ENCODE data around the gene POLDIP2.
"Not testable (repeated sequence)": the region's sequence is repeated elsewhere in the genome, so short reads cannot be mapped to it uniquely, and the experiment has no call there.

POLDIP2 gene

DNA sequence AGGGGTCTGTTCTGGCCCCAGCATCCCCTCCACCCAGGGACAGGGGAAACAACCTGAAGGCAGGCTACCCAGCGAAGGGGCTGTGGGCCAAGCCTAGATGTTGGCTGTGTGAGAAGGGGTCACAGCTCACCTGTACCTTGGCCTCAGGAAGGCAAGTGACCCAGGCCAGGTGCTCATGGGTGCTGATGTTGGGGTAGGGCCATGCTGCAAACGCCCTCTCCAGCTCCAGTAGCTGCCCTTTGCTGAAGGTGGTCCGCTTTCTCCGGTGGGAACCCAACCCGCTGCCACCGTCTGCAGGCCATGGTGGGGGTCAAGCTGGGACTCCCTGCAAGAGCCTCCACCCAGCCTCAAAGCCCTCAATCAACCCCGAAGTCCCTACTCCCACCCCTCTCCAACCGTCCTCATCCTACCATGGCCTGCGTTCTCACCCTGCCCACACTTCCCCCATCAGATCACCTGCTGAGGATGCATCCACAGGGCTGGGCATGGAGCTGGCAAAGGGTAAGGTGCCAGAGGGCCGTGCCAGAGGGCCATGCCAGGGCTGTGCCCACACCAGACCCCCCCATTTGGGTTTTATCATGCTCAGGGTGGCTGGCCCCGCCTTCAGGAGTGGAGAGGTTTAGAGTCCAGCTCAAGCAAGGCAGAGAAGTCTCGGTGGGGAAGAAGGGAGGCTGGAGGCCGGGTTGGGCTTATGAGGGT is 7.5 kb upstream of the POLDIP2 start, which contains the start of gene SEBOX:
SEBOX (minus strand) TSS at position 535 of the 699 bp plus-strand sequence; CDS start at position 487, 48 bp downstream.
- no peak for DNase-seq

GRCh38 chr17:28363776-28364650 is 6.7 kb upstream of the POLDIP2 start:
- no peak for DNase-seq

GRCh38 chr17:28363186-28363585 is 5.9 kb upstream of the POLDIP2 start:
- DNase-seq, result no peak

GRCh38 chr17:28357901-28358197 is 522 bp upstream of the POLDIP2 start:
- DNase-seq, result no peak

DNA sequence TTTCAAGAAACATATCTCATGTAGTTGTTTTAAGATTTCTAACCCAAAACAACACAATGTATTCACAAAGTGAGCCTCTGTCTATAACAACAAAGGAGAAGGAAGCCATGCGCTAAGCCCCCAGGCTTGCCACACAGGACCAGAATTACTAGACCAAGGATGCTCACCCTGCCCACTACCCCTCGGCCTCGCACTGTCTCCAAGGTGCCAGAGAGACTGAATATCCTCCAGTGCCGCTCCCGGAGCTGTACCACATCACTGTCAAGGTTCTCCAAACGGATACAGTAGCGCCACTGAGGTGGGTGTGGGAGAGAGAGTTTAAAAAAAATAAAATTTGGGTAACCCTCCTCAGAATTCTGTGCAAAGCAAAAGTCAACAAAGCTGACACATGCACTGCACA is 7.1 kb downstream of the POLDIP2 start:
- no peak for DNase-seq

DNA sequence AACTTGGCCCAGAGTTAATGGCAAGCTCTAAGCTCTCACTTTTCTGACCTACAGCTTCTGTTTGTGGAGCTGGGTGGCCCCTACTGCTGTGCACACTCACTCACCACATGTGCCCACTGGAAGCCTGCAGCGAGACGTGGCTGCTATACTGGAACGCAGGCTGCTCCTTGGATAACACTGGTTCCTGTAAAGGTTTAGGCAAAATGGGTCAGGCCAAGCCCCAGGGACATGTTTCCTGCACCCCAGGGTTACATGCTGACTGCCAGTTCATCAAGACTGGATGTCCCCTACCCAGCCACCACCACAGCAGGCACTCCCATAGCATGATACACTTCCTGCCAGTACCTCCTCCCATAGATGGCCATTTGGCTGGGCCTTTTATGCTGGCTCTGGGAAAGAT is 8.3 kb downstream of the POLDIP2 start:
- no peak for DNase-seq

- DNase-seq, result no peak
Measured at GRCh38 chr17:28347261-28347891, 10.0 kb downstream of the POLDIP2 start.

GRCh38 chr17:28346746-28347246 is 10.5 kb downstream of the POLDIP2 start:
- no peak for DNase-seq

DNA sequence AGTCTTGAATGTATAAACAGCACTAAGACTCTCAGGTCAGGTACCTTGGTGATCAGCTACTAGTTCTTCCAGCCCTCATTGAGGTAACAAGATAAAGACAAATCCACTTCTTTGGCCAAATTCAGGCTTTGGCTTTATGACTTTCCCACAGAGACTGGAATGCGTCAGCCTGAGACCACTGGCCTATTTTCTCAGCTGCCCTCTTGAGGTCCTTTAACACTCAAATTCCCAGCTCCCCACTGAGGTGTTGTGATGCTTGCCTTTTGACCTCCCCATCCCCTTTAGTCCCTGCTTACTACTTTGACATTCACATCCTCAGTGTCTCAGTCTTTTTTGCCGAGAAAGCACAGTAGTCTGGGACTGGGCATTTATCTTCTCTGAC is 11.1 kb downstream of the POLDIP2 start:
- DNase-seq, result no peak

- no peak for DNase-seq
Measured at GRCh38 chr17:28345419-28346198, 11.7 kb downstream of the POLDIP2 start.

DNA sequence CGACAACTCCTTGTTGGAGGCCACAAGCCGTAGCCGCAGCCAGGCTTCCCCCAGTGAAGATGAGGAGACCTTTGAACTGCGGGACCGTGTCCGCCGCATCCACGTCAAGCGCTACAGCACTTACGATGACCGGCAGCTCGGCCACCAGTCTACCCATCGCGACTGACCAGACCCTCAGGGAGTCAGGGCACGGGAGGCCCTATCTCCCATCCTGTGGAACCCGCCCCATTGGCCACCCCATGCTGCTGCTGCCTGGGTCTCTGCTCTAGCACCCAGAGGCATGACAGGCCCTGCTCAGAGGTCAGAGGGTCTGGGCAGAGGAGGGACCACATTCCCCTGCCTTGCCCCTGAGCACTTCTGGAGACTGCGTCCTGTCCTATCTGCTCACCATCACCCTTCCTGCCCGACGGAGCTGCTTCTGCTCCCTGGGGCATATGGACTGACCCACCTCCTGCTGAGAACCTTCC is 12.9 kb downstream of the POLDIP2 start:
- no peak for DNase-seq

DNA sequence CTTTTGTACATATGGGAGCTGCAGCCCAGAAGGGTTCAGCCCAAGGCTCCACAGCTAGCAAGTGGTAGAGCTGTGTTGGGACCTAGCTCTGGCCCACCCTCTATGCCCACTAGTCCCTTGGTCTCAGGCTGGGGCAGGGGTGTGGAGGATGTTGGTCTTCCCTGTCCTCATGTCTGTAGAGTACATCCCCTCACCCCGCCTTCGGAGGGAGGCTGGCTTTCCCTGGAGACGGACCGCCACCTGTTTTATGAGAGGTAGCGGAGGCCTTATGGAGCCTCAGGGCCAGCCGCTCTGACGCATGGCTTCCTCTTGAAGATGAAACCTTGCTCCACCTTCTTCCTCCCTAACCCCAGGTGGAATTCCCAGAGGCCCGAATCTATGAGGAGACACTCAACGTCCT is 13.3 kb downstream of the POLDIP2 start:
- no peak for DNase-seq

- no peak for DNase-seq
Measured at GRCh38 chr17:28343491-28343932, 13.8 kb downstream of the POLDIP2 start.

GRCh38 chr17:28342313-28342712 is 15.0 kb downstream of the POLDIP2 start:
- no peak for DNase-seq

DNA sequence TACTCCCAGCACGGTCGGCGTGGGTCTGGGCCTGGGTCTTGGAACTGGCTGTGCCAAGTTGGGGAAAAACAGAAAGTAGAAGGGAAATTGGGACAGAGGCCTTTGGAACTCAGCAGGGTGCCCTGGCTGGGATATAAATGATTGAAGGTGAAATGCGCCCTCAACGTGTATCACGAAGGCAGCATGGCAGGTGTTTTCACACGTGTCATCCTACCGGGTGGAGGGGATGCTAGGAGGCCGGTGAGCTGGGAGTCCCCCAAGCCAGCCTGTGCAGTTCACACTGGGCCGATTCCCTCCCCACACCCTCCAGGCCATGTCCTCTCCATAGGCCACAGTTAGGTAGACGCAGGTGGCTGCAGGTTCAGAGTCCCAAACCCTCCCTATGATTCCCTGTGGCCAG is 15.8 kb downstream of the POLDIP2 start:
- no peak for DNase-seq

GRCh38 chr17:28340374-28340773 is 17.0 kb downstream of the POLDIP2 start:
- DNase-seq, result no peak

- DNase-seq, result no peak
Measured at GRCh38 chr17:28339431-28339830, 17.9 kb downstream of the POLDIP2 start.

- DNase-seq, result not testable (repeated sequence)
Measured at GRCh38 chr17:28338769-28339212, 18.5 kb downstream of the POLDIP2 start.

- no peak for DNase-seq
Measured at GRCh38 chr17:28338056-28338768, 19.1 kb downstream of the POLDIP2 start.

DNA sequence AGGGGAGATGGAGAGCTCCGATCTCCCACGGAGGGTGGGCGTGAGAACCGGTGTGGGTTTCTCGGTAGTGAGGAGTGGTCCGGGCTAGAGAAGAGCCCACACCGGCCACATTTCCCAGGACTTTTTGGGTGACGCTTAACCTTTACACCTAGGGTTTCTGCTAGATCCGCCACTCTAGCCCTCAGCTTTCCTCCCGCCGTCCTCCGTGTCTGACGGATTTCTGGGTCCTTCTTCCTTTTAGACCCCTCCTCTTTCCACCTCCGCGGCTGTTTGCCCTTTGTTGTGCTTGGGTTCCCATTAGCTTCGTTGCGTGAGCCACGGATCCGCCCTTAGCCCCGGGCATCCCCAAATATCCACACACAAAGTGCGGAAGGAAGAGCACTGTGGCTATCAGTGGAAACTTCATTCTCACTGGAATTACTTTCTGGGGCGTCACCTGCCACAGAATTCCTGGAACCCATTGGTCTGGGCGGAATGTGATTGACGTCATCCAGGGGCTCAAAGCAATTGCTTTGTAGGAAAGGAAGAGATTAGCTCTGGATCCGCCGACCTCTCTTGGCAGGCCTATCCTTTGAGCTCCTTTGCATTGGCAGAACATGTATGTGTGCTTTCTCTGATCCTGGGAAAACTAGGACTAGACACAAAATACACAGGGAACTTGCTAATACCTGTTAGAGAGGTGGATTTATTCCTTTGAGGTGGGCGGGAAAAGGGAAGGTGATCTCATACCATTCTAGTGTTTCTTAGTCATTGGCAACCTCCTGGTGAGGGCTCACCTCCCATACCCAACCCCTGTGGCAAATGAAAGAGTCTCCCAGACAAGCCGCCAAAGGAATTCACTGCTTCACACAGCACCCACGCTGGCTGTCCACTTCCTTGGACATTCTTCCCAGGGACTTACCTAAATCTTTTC is 21.1 kb downstream of the POLDIP2 start:
- no peak for DNase-seq
